Measurements from ENCODE around the gene OGDHL.
"Not testable (repeated sequence)": the region's sequence is repeated elsewhere in the genome, so short reads cannot be mapped to it uniquely, and the experiment has no call there.

OGDHL gene

GRCh38 chr10:49761789-49762565 is at the start of gene OGDHL:
OGDHL (minus strand) TSS chr10:49762323; CDS start chr10:49758592, 3,731 bp downstream.
- DNase-seq (ENCODE audit: low read depth), result peak; percentile 4

GRCh38 chr10:49803988-49804387 is 41.9 kb upstream of the OGDHL start:
- no peak for DNase-seq (ENCODE audit: low read depth)

GRCh38 chr10:49798275-49798674 is 36.2 kb upstream of the OGDHL start:
- no peak for DNase-seq (ENCODE audit: low read depth)

GRCh38 chr10:49791100-49791499 is 29.0 kb upstream of the OGDHL start:
- DNase-seq (ENCODE audit: low read depth), result no peak

GRCh38 chr10:49784681-49785080 is 22.6 kb upstream of the OGDHL start:
- no peak for DNase-seq (ENCODE audit: low read depth)

- no peak for DNase-seq (ENCODE audit: low read depth)
Observed at GRCh38 chr10:49783645-49784044, 21.5 kb upstream of the OGDHL start.

- DNase-seq (ENCODE audit: low read depth), result no peak
Observed at GRCh38 chr10:49781247-49781646, 19.1 kb upstream of the OGDHL start.

GRCh38 chr10:49778197-49778596 is 16.1 kb upstream of the OGDHL start:
- DNase-seq (ENCODE audit: low read depth), result no peak

GRCh38 chr10:49776851-49777250 is 14.7 kb upstream of the OGDHL start:
- no peak for DNase-seq (ENCODE audit: low read depth)

GRCh38 chr10:49775014-49775413 is 12.9 kb upstream of the OGDHL start:
- DNase-seq (ENCODE audit: low read depth), result no peak

GRCh38 chr10:49772944-49773343 is 10.8 kb upstream of the OGDHL start:
- not testable (repeated sequence) for DNase-seq (ENCODE audit: low read depth)

GRCh38 chr10:49771046-49771445 is 8.9 kb upstream of the OGDHL start:
- DNase-seq (ENCODE audit: low read depth), result not testable (repeated sequence)

- no peak for DNase-seq (ENCODE audit: low read depth)
Observed at GRCh38 chr10:49769692-49770091, 7.6 kb upstream of the OGDHL start.

- no peak for DNase-seq (ENCODE audit: low read depth)
Observed at GRCh38 chr10:49768731-49769130, 6.6 kb upstream of the OGDHL start.

GRCh38 chr10:49768329-49768728 is 6.2 kb upstream of the OGDHL start:
- no peak for DNase-seq (ENCODE audit: low read depth)

- DNase-seq (ENCODE audit: low read depth), result no peak
Observed at GRCh38 chr10:49767752-49768151, 5.6 kb upstream of the OGDHL start.

- DNase-seq (ENCODE audit: low read depth), result no peak
Observed at GRCh38 chr10:49766484-49766883, 4.4 kb upstream of the OGDHL start.

- no peak for DNase-seq (ENCODE audit: low read depth)
Observed at GRCh38 chr10:49762566-49762877, 399 bp upstream of the OGDHL start.

GRCh38 chr10:49761201-49761788 is 828 bp downstream of the OGDHL start:
- no peak for DNase-seq (ENCODE audit: low read depth)

- DNase-seq (ENCODE audit: low read depth), result no peak
Observed at GRCh38 chr10:49760789-49761188, 1.3 kb downstream of the OGDHL start.

GRCh38 chr10:49759787-49760551 is 2.2 kb downstream of the OGDHL start:
- no peak for DNase-seq (ENCODE audit: low read depth)

GRCh38 chr10:49758249-49758930 is 3.7 kb downstream of the OGDHL start:
- no peak for DNase-seq (ENCODE audit: low read depth)

GRCh38 chr10:49756641-49757040 is 5.5 kb downstream of the OGDHL start:
- no peak for DNase-seq (ENCODE audit: low read depth)
